ENCODE results near the gene FBN1. TPM values are rescaled to one million over a fixed set of nuclear protein-coding genes. Genes with fewer than 3 reads are reported as not detected.

Gene FBN1
- polyA plus RNA-seq, 1 experiment, result 565 TPM

- ChIA-PET POLR2A (no interaction called here), CTCF (interaction anchor here (0.9 to 2.1 kb wide), 3 partner anchors 9 to 171 kb away, joined by 3 to 4 read pairs (median 3); no protein-coding TSS in a partner anchor)
- no peaks in the 10 kb centered on the region for H3K36me3 ChIP-seq (ENCODE audit: control insufficient read depth, insufficient read depth, low read length)
- DNase-seq (ENCODE audit: low read depth), result no peak
- no peak for TF ChIP-seq CTCF (IDR thresholded peaks at IDR 0.05; ENCODE audit: insufficient read depth, low read depth, low read length)
- no peaks in the 10 kb centered on the region for H3K27me3 ChIP-seq (ENCODE audit: control insufficient read depth, insufficient read depth, low read length)
- no peak overlapping the region for H3K4me3 ChIP-seq (ENCODE audit: low read depth, low read length)
Measured at GRCh38 chr15:48556159-48556897, 89.2 kb downstream of the FBN1 start.

GRCh38 chr15:48555241-48555881 lies 90.1 kb downstream of the FBN1 start:
- ChIA-PET CTCF (interaction anchor here (0.9 to 2.1 kb wide), 2 partner anchors 10 to 49 kb away, joined by 3 to 4 read pairs; no protein-coding TSS in a partner anchor), POLR2A (no interaction called here)
- Histone ChIP-seq H3K4me3 (ENCODE audit: low read depth, low read length) (no peak overlapping the region), H3K27me3 (ENCODE audit: control insufficient read depth, insufficient read depth, low read length) (no peaks in the 10 kb centered on the region), H3K36me3 (ENCODE audit: control insufficient read depth, insufficient read depth, low read length) (no peaks in the 10 kb centered on the region)
- no peak for DNase-seq (ENCODE audit: low read depth)
- TF ChIP-seq CTCF (IDR thresholded peaks at IDR 0.05; ENCODE audit: insufficient read depth, low read depth, low read length), result no peak

GRCh38 chr15:48554112-48554511 lies 91.4 kb downstream of the FBN1 start:
- Histone ChIP-seq H3K27me3 (ENCODE audit: control insufficient read depth, insufficient read depth, low read length) (no peaks in the 10 kb centered on the region), H3K36me3 (ENCODE audit: control insufficient read depth, insufficient read depth, low read length) (peaks cover 1% of the 10 kb centered on the region; the same call in 1 of the 2 replicates), H3K4me3 (ENCODE audit: low read depth, low read length) (no peak overlapping the region)
- no peak for DNase-seq (ENCODE audit: low read depth)
- POLR2A ChIA-PET, result interaction anchor here (0.6 kb wide), 1 partner anchor 91 kb away, joined by 3 read pairs; the partner anchor contains the start of gene FBN1
- CTCF ChIA-PET, result interaction anchor here (0.8 kb wide), 1 partner anchor 25 kb away, joined by 3 read pairs; no protein-coding TSS in a partner anchor
- TF ChIP-seq CTCF (IDR thresholded peaks at IDR 0.05; ENCODE audit: insufficient read depth, low read depth, low read length), result no peak

- no peaks in the 10 kb centered on the region for H3K27me3 ChIP-seq (ENCODE audit: control insufficient read depth, insufficient read depth, low read length)
- H3K4me3 ChIP-seq (ENCODE audit: low read depth, low read length), result no peak overlapping the region
- no peak for TF ChIP-seq CTCF (IDR thresholded peaks at IDR 0.05; ENCODE audit: insufficient read depth, low read depth, low read length)
- peaks cover 1% of the 10 kb centered on the region; the same call in 1 of the 2 replicates for H3K36me3 ChIP-seq (ENCODE audit: control insufficient read depth, insufficient read depth, low read length)
- DNase-seq (ENCODE audit: low read depth), result no peak
- ChIA-PET POLR2A (no interaction called here), CTCF (interaction anchor here (0.8 kb wide), 1 partner anchor 26 kb away, joined by 3 read pairs; no protein-coding TSS in a partner anchor)
Measured at GRCh38 chr15:48553559-48553958, 92.0 kb downstream of the FBN1 start.

GRCh38 chr15:48550822-48551525 lies 94.5 kb downstream of the FBN1 start:
- no peak for TF ChIP-seq CTCF (IDR thresholded peaks at IDR 0.05; ENCODE audit: insufficient read depth, low read depth, low read length)
- peaks cover 3% of the 10 kb centered on the region; the same call in 1 of the 2 replicates for H3K36me3 ChIP-seq (ENCODE audit: control insufficient read depth, insufficient read depth, low read length)
- CTCF ChIA-PET, result no interaction called here
- POLR2A ChIA-PET, result no interaction called here
- no peak overlapping the region for H3K4me3 ChIP-seq (ENCODE audit: low read depth, low read length)
- no peaks in the 10 kb centered on the region for H3K27me3 ChIP-seq (ENCODE audit: control insufficient read depth, insufficient read depth, low read length)
- DNase-seq (ENCODE audit: low read depth), result no peak
